GM18519 (cell line): ENCODE results near the gene SLIT1.

Source experiments
- ATAC-seq: cut with Tn5 transposase; IDR thresholded peaks from one replicate; pipeline ENCODE4 v1.9.1; 2021; ENCODE audit warnings: mild to moderate bottlenecking, moderate library complexity; ENCODE audit not compliant: unreplicated experiment, low FRiP score

The SLIT1 gene

DNA sequence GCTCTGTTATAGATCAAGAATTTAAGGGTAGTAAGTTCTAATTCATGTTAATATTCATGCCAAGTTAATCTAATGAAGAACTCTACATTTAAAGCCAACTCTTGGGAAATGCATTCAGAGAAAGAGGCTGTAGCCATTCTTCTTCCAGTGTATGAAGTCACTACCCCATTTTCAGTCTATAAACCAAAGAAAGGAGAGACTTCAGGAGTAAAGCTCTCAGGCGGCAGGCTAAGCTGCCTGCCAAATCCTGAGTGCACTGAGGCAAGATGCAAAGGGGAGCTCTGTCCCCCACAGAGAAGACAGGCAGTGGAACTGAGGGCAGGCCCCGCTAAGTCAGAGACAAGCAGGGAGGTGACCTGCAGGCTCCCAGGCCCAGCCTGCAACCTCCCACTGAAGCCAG is 41.5 kb downstream of the SLIT1 start:
- no peak for ATAC-seq

- ATAC-seq: no peak
Measured at GRCh38 chr10:97142834-97143233, 42.9 kb downstream of the SLIT1 start.

DNA sequence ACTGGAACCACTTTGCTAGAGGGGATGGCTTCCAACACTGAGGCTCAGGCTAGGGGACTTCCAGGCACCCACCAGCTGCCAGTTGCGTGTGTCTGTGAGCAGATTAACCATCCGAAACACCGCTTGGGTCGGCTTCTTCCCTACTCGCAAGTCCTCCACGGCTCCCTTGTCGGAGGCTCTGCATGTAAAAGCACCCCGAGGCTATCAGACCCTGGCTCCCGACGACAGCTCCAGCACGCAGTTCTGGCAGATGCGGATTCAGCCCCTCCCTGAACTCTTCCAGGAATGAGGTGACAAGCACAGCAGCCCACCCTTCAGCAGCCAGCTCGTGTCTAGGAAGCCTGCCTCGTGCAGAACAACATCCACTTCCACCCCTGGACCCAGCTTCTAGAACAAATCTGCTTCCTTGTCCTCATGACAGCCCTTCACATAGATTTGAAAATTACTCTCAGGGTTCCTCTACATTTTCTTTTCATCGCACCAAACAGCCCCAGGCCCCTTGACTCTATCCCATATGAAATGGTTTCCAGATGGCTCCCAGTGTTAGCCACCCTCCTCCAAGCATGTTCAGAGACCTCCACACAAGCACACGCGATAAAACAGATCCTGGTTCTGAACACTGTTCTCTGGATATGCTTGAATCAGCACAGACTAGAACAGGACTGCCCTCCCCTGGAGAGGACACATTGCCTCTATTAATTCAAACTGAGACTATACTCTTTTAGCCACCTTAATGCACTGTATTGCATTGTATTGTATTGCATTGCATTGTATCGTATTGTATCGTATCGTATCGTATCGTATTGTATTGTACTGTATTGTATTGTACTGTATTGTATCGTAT is 44.6 kb downstream of the SLIT1 start:
- ATAC-seq: no peak

- ATAC-seq: no peak
Measured at GRCh38 chr10:97140049-97140846, 45.5 kb downstream of the SLIT1 start.

- no peak for ATAC-seq
Measured at GRCh38 chr10:97139651-97140048, 46.1 kb downstream of the SLIT1 start.

- no peak for ATAC-seq
Measured at GRCh38 chr10:97138846-97139245, 46.9 kb downstream of the SLIT1 start.

- ATAC-seq: no peak
Measured at GRCh38 chr10:97138174-97138573, 47.6 kb downstream of the SLIT1 start.

DNA sequence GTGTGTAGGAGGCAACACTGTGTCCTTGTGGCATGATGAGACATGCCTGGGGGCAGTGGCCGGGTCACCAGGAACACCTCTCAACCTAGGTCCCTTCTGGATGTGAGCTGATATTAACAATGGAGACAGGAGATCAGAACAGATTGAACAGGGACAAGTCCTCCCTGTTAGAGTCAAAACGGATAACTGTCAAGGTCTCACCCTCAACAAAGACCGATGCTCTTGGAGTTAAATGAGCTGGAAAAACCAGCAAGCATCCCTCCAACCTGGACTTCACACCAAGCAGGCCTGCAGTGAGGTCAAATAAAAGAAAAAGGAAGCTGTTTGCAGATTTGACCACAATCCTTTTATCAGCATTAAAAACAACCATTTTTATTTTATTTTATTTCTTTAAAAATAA is 49.0 kb downstream of the SLIT1 start:
- no peak for ATAC-seq

GRCh38 chr10:97135464-97135863 is 50.3 kb downstream of the SLIT1 start:
- no peak for ATAC-seq

DNA sequence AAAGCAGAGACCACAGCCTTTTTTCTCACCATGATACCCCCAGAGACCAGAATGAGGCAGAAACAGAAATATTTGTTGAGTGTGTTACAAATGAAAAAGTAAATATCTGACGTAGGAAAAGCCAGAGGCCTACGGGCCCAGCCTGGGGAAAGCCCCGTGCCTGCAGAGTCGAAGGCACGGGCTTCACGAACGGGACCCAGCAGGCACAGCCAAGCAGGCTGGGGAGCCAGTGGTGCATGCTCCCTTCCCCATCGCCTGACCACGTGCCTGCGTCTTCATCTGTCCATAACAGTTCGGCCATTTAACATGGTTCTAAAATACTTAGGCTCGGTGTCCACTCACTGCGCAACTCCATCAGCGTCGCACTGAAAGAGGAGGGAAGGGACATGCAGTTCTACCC is 50.8 kb downstream of the SLIT1 start:
- no peak for ATAC-seq

GRCh38 chr10:97134110-97134509 is 51.6 kb downstream of the SLIT1 start:
- ATAC-seq: no peak

DNA sequence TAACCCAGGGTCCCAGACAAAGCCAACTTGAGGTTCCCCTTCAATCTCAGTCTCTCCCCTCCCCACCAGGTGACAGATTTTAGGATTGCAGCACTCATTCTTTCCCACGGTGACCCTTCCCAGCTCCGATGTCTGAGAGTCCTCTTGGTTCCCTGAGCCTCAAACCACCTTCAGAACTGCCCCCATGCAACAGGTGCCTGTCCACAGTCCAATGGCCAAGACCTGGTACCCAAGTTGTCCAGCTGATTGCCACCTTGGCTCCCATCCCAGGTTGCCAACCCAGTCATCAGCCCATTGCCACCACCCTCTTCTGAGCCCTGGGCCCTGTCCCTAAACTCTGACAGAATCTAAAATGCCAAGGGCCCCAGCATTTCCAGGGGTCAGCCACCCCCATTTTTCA is 53.5 kb downstream of the SLIT1 start:
- ATAC-seq: no peak

GRCh38 chr10:97131666-97132065 is 54.1 kb downstream of the SLIT1 start:
- no peak for ATAC-seq

GRCh38 chr10:97131181-97131628 is 54.6 kb downstream of the SLIT1 start:
- ATAC-seq: no peak

GRCh38 chr10:97129666-97130065 is 56.1 kb downstream of the SLIT1 start:
- no peak for ATAC-seq

- no peak for ATAC-seq
Measured at GRCh38 chr10:97128516-97129154, 57.1 kb downstream of the SLIT1 start.

DNA sequence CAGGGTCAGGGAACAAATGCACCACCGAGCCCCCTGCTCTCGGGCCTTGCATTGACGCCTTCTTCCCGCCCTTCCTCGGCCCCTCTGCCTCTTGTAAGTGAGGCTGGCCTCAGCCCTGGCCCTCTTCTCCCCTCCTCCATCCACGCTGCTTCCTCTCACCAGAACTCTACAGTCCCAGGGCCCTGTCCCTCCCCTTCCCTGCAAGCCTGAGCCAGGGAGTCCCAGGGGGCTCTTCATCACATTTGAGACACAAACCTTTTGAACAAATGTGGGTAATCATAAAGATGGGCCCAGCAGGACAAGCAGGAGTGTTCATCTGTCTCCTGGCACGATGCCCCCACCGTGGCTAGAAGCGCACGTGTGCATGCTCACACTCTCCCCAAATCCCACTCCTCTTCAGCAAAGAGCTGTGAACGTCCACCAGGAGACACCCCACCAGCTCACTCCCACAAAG is 57.7 kb downstream of the SLIT1 start:
- no peak for ATAC-seq

- ATAC-seq: no peak
Measured at GRCh38 chr10:97127509-97127908, 58.2 kb downstream of the SLIT1 start.

DNA sequence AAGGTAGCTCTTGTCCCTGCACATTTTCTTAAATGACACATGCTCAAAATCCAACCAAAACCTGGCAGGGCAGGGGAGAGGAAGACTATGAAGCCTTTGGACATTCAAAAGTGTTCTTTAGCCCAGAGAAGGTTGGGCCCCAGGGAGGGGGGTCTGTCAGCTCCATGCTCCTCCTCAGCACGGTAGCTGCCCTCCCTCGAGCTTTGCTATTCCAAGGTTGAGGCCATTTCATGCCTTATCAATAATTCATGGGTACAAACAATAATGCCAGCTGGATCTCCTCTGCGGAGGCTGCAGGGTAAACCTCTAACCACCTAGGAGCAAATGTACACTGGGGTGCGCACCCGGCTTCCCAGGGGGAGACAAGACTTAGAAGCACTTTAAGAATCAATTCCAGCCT is 61.5 kb downstream of the SLIT1 start:
- ATAC-seq: no peak

GRCh38 chr10:97123765-97124164 is 62.0 kb downstream of the SLIT1 start:
- ATAC-seq: no peak

DNA sequence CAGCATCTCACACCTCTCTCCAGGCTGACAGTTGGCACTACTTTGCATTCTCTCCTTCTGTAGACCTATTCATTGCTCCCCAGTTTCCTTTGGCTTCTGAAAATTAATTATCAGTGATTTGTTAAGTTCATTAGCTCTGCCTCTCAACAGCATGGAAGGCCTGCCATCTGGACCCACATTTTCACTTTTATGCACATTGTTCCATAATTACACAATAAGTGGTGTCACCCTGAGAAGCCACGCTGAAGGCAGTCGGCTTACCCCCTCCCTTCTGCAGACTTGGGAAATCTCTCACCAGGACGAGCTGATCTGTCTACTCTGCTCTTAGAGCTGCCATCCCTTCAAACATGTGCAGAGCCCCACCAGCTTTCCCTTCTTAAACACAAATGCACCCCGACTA is 64.7 kb downstream of the SLIT1 start:
- no peak for ATAC-seq
